IMR-90 (cell line): Measurements from ENCODE around the gene ORAI3. TPM values are rescaled to one million over a fixed set of nuclear protein-coding genes. Genes with fewer than 3 reads are reported as not detected.

Experiments
- ATAC-seq: fragments of 200-7000 bp; cut with Tn5 transposase; 2 replicates; pipeline ENCODE4 v1.9.1; 2020; ENCODE audit warnings: low read depth, mild to moderate bottlenecking, moderate library complexity
- BruUV-seq: library from RNA; stranded (reverse); fragments of 400-500 nt; replicated peaks from 2 replicates; lab custom pipeline; 2021; lab: Mats Ljungman, UMichigan
- CTCF ChIA-PET: fragments of 300-600 bp; formaldehyde crosslinking; extraction: SDS; loops from one replicate; lab custom pipeline; 2021; ENCODE audit warnings: antibody characterized with exemption; lab: Yijun Ruan, JAX
- POLR2A ChIA-PET: fragments of 300-600 bp; sonication (Branson Sonifier 250); formaldehyde crosslinking; loops from one replicate; lab custom pipeline; 2022; ENCODE audit warnings: antibody characterized with exemption; ENCODE audit not compliant: unreplicated experiment; lab: Charles Lee
- DNase-seq: peaks from one replicate; pipeline ENCODE4 v3.0.0; 2013
- H2AFZ ChIP-seq: replicated peaks from 2 replicates; pipeline ENCODE3; 2013; ENCODE audit warnings: low read length, mild to moderate bottlenecking; ENCODE audit not compliant: poor library complexity
- H2AK5ac ChIP-seq: 2 replicates; pipeline ENCODE4 v1.6.1; 2013; ENCODE audit warnings: low read depth, low read length, inconsistent platforms
- H2AK9ac ChIP-seq: replicated peaks from 2 replicates; pipeline ENCODE3; 2013; ENCODE audit warnings: mild to moderate bottlenecking, low read depth, low read length, moderate library complexity; ENCODE audit not compliant: poor library complexity
- H2BK120ac ChIP-seq: 2 replicates; pipeline ENCODE4 v1.6.1; 2013; ENCODE audit warnings: low read depth, low read length, inconsistent platforms
- H2BK15ac ChIP-seq: 3 replicates; pipeline ENCODE4 v1.6.1; 2013; ENCODE audit warnings: low read depth, low read length, inconsistent platforms
- H2BK20ac ChIP-seq: 2 replicates; pipeline ENCODE4 v1.6.1; 2013; ENCODE audit warnings: low read depth, mild to moderate bottlenecking, inconsistent platforms, low read length, moderate library complexity
- H2BK5ac ChIP-seq: 2 replicates; pipeline ENCODE4 v1.6.1; 2013; ENCODE audit warnings: mild to moderate bottlenecking, low read depth, low read length, inconsistent platforms; ENCODE audit not compliant: poor library complexity, severe bottlenecking
- H3K14ac ChIP-seq: replicated peaks from 2 replicates; pipeline ENCODE4 v1.6.1; 2013; ENCODE audit warnings: low read depth, low read length, inconsistent platforms
- H3K18ac ChIP-seq: 2 replicates; pipeline ENCODE4 v1.6.1; 2013; ENCODE audit warnings: low read depth, low read length, control low read depth
- H3K23ac ChIP-seq: 2 replicates; pipeline ENCODE4 v1.6.1; 2013; ENCODE audit warnings: low read depth, low read length, inconsistent platforms
- H3K27ac ChIP-seq: 2 replicates; pipeline ENCODE4 v1.5.1; 2013; ENCODE audit warnings: mild to moderate bottlenecking, control low read depth, low read length; ENCODE audit not compliant: insufficient read depth
- H3K27me3 ChIP-seq: 2 replicates; pipeline ENCODE4 v1.6.1; 2013; ENCODE audit warnings: low read length; ENCODE audit not compliant: control insufficient read depth, insufficient read depth
- H3K36me3 ChIP-seq: 2 replicates; pipeline ENCODE4 v1.6.1; 2013; ENCODE audit warnings: low read length, mixed read lengths; ENCODE audit not compliant: control insufficient read depth, insufficient read depth
- H3K4ac ChIP-seq: 2 replicates; pipeline ENCODE4 v1.6.1; 2013; ENCODE audit warnings: low read depth, low read length, inconsistent platforms
- H3K4me1 ChIP-seq: 2 replicates; pipeline ENCODE4 v1.6.1; 2013; ENCODE audit warnings: low read length, mixed read lengths; ENCODE audit not compliant: control insufficient read depth, insufficient read depth
- H3K4me2 ChIP-seq: 2 replicates; pipeline ENCODE4 v1.6.1; 2013; ENCODE audit warnings: low read depth, mild to moderate bottlenecking, control low read depth, low read length, moderate library complexity
- H3K4me3 ChIP-seq: 2 replicates; pipeline ENCODE4 v1.5.1; 2013; ENCODE audit warnings: low read depth, mild to moderate bottlenecking, control low read depth, low read length, moderate library complexity; ENCODE audit not compliant: insufficient read depth
- H3K56ac ChIP-seq: 2 replicates; pipeline ENCODE4 v1.6.1; 2013; ENCODE audit warnings: low read length, inconsistent platforms; ENCODE audit not compliant: insufficient read depth; ENCODE audit errors: extremely low read depth
- H3K79me1 ChIP-seq, 2 experiments: 2 replicates each; pipeline ENCODE4 v1.6.1; 2013; ENCODE audit warnings: low read length in 2 of 2, inconsistent platforms in 1 of 2, low read depth in 1 of 2
- H3K9ac ChIP-seq: 2 replicates; pipeline ENCODE4 v1.6.1; 2013; ENCODE audit warnings: low read depth, low read length, control low read depth
- H3K9me1 ChIP-seq: 2 replicates; pipeline ENCODE4 v1.6.1; 2013; ENCODE audit warnings: low read length, inconsistent platforms; ENCODE audit not compliant: insufficient read depth
- H3K9me3 ChIP-seq: 2 replicates; pipeline ENCODE4 v1.6.1; 2013; ENCODE audit warnings: low read length; ENCODE audit not compliant: control insufficient read depth, insufficient read depth
- H4K20me1 ChIP-seq: 2 replicates; pipeline ENCODE4 v1.6.1; 2013; ENCODE audit warnings: low read length, inconsistent platforms; ENCODE audit not compliant: insufficient read depth
- H4K5ac ChIP-seq: 2 replicates; pipeline ENCODE4 v1.6.1; 2013; ENCODE audit warnings: mild to moderate bottlenecking, low read depth, low read length, control low read depth
- H4K8ac ChIP-seq, 2 experiments: 2 replicates each; pipeline ENCODE4 v1.6.1; 2013; ENCODE audit warnings: low read depth in 2 of 2, low read length in 2 of 2, control low read depth in 1 of 2, inconsistent platforms in 1 of 2
- H4K91ac ChIP-seq: 2 replicates; pipeline ENCODE4 v1.6.1; 2013; ENCODE audit warnings: low read depth, low read length, inconsistent platforms; ENCODE audit not compliant: insufficient read depth
- BHLHE40 ChIP-seq: fragments of 150-350 bp; IDR thresholded peaks from 2 replicates; pipeline ENCODE4 v1.6.1; 2016; ENCODE audit warnings: mild to moderate bottlenecking, low read depth, low read length
- CEBPB ChIP-seq: IDR thresholded peaks from 2 replicates; pipeline ENCODE4 v1.6.1; 2012; ENCODE audit warnings: low read depth, low read length, improper control_type of control experiment
- CHD1 ChIP-seq: IDR thresholded peaks from 2 replicates; pipeline ENCODE4 v1.6.1; 2012; ENCODE audit warnings: low read depth, low read length, improper control_type of control experiment
- FOS ChIP-seq: fragments of 150-350 bp; IDR thresholded peaks from 2 replicates; pipeline ENCODE4 v1.6.1; 2016; ENCODE audit warnings: low read depth, low read length
- MAFK ChIP-seq: IDR thresholded peaks from 2 replicates; pipeline ENCODE4 v1.6.1; 2012; ENCODE audit warnings: low read depth, low read length, improper control_type of control experiment
- MAZ ChIP-seq: IDR thresholded peaks from 2 replicates; pipeline ENCODE4 v1.6.1; 2012; ENCODE audit warnings: low read depth, mild to moderate bottlenecking, low read length, improper control_type of control experiment, moderate library complexity, borderline replicate concordance
- MXI1 ChIP-seq: IDR thresholded peaks from 2 replicates; pipeline ENCODE4 v1.6.1; 2012; ENCODE audit warnings: low read depth, mild to moderate bottlenecking, low read length, moderate library complexity, borderline replicate concordance
- NFE2L2 ChIP-seq: fragments of 150-350 bp; IDR thresholded peaks from 2 replicates; pipeline ENCODE4 v1.6.1; 2016; ENCODE audit warnings: low read depth, mild to moderate bottlenecking, low read length
- POLR2A ChIP-seq: IDR thresholded peaks from 2 replicates; pipeline ENCODE4 v1.6.1; 2012; ENCODE audit warnings: mild to moderate bottlenecking, low read depth, low read length
- RAD21 ChIP-seq: IDR thresholded peaks from 2 replicates; pipeline ENCODE4 v1.6.1; 2012; ENCODE audit warnings: low read length, improper control_type of control experiment
- RCOR1 ChIP-seq: IDR thresholded peaks from 2 replicates; pipeline ENCODE4 v1.6.1; 2012; ENCODE audit warnings: mild to moderate bottlenecking, low read length, improper control_type of control experiment; ENCODE audit not compliant: insufficient replicate concordance
- RFX5 ChIP-seq: IDR thresholded peaks from 2 replicates; pipeline ENCODE4 v1.8.0; 2012; ENCODE audit warnings: low read depth, mild to moderate bottlenecking, low read length, moderate library complexity
- SMC3 ChIP-seq: fragments of 150-350 bp; IDR thresholded peaks from 2 replicates; pipeline ENCODE4 v1.6.1; 2016; ENCODE audit warnings: low read depth, mild to moderate bottlenecking, antibody characterized with exemption, low read length, moderate library complexity
- WGBS, 2 experiments: methylation state at CpG; one replicate each; pipeline versions ENCODE4 v1.1.5 to v1.1.7; 2013; ENCODE audit warnings: missing lambda C conversion rate in 2 of 2; ENCODE audit not compliant: insufficient read length in 1 of 2; ENCODE audit errors: extremely low coverage in 2 of 2; 5-methylcytosine and 5-hydroxymethylcytosine counted together
- dilution Hi-C: fragments of 300-500 bp; cut with HindIII; formaldehyde crosslinking; loops from one replicate; pipeline ENCODE4 v1.14.3; 2018; ENCODE audit warnings: low sequenced_read_pairs; ENCODE audit not compliant: unreplicated experiment
- in situ Hi-C: fragments of 300-500 bp; cut with MboI; formaldehyde crosslinking; loops from 3 replicates; pipeline ENCODE4 v1.14.3; 2019; ENCODE audit warnings: low sequenced_read_pairs, inconsistent platforms, mixed read lengths
- intact Hi-C: fragments of 100-400 bp; cut with micrococcal nuclease; formaldehyde crosslinking; loops from 2 replicates; pipeline ENCODE4 v1.10.0; 2022
- polyA plus RNA-seq, 3 experiments: library from polyadenylated mRNA; depleted of rRNA; stranded (reverse); fragments of >200 nt; gene quantifications; 2 replicates each; pipeline ENCODE4 v1.2.3, GENCODE V29; 2012; ENCODE audit warnings: low replicate concordance in 1 of 3
- total RNA-seq: library from RNA; depleted of rRNA; stranded (reverse); fragments of >200 nt; gene quantifications from 2 replicates; pipeline ENCODE4 v1.2.3, GENCODE V29; 2012
- TF ChIP-seq, protein P1 (sequence below): fragments of 150-350 bp; IDR thresholded peaks from 2 replicates; pipeline ENCODE4 v1.6.1; 2017; ENCODE audit warnings: mild to moderate bottlenecking, antibody characterized with exemption, low read length, low read depth
- TF ChIP-seq, protein P2 (sequence below): conservative IDR thresholded peaks from 2 replicates; pipeline ENCODE4 v1.5.1; 2012; ENCODE audit warnings: mild to moderate bottlenecking, low read depth, low read length, improper control_type of control experiment
- TF ChIP-seq, protein P3 (sequence below): fragments of 150-350 bp; IDR thresholded peaks from 2 replicates; pipeline ENCODE4 v1.6.1; 2016; ENCODE audit warnings: low read depth, mild to moderate bottlenecking, low read length, moderate library complexity, borderline replicate concordance

The ORAI3 gene
- total and polyA plus RNA-seq, 2 of the 4 experiments (the other 2 are of a cell fraction), result 6.8 to 16.9 TPM

- dilution Hi-C loops (no loop called here), in situ Hi-C loops (no loop called here), intact Hi-C loops (no loop called here)
- Histone ChIP-seq H4K20me1 (no peaks in the 10 kb centered on the region), H3K9me3 (no peaks in the 10 kb centered on the region), H3K56ac (no peak overlapping the region), H3K27me3 (no peaks in the 10 kb centered on the region), H2AFZ (no peak overlapping the region), H2BK120ac (no peak overlapping the region), H2BK5ac (no peak overlapping the region), H3K27ac (no peak overlapping the region), H4K8ac (no peak overlapping the region), H2AK5ac (no peak overlapping the region), H4K5ac (no peak overlapping the region), H3K4me1 (peaks cover 28% of the 10 kb centered on the region), H2BK20ac (no peak overlapping the region), H3K18ac (no peak overlapping the region), H3K79me1 (peaks cover 0 to 27% of the 10 kb centered on the region in 2 experiments; a peak in 2 of 4 replicates), H3K36me3 (peaks cover 1% of the 10 kb centered on the region; the same call in 1 of the 2 replicates), H3K14ac (no peak overlapping the region), H2BK15ac (no peak overlapping the region), H2AK9ac (no peak overlapping the region), H3K23ac (no peak overlapping the region), H4K91ac (no peak overlapping the region), H3K4ac (no peak overlapping the region), H3K9me1 (peaks cover 15% of the 10 kb centered on the region), H3K4me2 (no peak overlapping the region), H3K4me3 (no peak overlapping the region), H3K9ac (no peak overlapping the region)
- POLR2A ChIA-PET, result no interaction called here
- 81% methylated on average over 6 of the region's 9 CpGs; no CpG with 5 or more reads in 1 of the 2 experiments for whole genome bisulfite sequencing, 2 experiments
- CTCF ChIA-PET, result no interaction called here
- DNase-seq (no peak), ATAC-seq (no peak)
- TF ChIP-seq SMC3 (no peak), CHD1 (no peak), RFX5 (no peak), BHLHE40 (no peak), POLR2A (no peak), CEBPB (no peak), NFE2L2 (no peak), RCOR1 (no peak), MAZ (no peak), MAFK (no peak), FOS (no peak), RAD21 (no peak), MXI1 (no peak)
- TF ChIP-seq, protein P1, sequence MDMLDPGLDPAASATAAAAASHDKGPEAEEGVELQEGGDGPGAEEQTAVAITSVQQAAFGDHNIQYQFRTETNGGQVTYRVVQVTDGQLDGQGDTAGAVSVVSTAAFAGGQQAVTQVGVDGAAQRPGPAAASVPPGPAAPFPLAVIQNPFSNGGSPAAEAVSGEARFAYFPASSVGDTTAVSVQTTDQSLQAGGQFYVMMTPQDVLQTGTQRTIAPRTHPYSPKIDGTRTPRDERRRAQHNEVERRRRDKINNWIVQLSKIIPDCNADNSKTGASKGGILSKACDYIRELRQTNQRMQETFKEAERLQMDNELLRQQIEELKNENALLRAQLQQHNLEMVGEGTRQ, result no peak
- TF ChIP-seq, protein P2, sequence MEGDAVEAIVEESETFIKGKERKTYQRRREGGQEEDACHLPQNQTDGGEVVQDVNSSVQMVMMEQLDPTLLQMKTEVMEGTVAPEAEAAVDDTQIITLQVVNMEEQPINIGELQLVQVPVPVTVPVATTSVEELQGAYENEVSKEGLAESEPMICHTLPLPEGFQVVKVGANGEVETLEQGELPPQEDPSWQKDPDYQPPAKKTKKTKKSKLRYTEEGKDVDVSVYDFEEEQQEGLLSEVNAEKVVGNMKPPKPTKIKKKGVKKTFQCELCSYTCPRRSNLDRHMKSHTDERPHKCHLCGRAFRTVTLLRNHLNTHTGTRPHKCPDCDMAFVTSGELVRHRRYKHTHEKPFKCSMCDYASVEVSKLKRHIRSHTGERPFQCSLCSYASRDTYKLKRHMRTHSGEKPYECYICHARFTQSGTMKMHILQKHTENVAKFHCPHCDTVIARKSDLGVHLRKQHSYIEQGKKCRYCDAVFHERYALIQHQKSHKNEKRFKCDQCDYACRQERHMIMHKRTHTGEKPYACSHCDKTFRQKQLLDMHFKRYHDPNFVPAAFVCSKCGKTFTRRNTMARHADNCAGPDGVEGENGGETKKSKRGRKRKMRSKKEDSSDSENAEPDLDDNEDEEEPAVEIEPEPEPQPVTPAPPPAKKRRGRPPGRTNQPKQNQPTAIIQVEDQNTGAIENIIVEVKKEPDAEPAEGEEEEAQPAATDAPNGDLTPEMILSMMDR, result no peak
- TF ChIP-seq, protein P3, sequence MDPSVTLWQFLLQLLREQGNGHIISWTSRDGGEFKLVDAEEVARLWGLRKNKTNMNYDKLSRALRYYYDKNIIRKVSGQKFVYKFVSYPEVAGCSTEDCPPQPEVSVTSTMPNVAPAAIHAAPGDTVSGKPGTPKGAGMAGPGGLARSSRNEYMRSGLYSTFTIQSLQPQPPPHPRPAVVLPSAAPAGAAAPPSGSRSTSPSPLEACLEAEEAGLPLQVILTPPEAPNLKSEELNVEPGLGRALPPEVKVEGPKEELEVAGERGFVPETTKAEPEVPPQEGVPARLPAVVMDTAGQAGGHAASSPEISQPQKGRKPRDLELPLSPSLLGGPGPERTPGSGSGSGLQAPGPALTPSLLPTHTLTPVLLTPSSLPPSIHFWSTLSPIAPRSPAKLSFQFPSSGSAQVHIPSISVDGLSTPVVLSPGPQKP, result no peak
- no TSS peak for BruUV-seq
Observed at GRCh38 chr16:31002862-31003341, 54.0 kb downstream of the ORAI3 start.
